HG02798 (cell line): ENCODE measurements around the gene EBF3.

Experiments used
- ATAC-seq: cut with Tn5 transposase; IDR thresholded peaks from one replicate; pipeline ENCODE4 v1.9.1; 2021; ENCODE audit warnings: mild to moderate bottlenecking; ENCODE audit not compliant: unreplicated experiment, poor library complexity

The EBF3 gene

GRCh38 chr10:129961157-129961701, 2.8 kb downstream of the EBF3 start:
- ATAC-seq: no peak

- ATAC-seq: no peak
These were observed 3.5 kb downstream of the EBF3 start for GRCh38 chr10:129960481-129961156.

GRCh38 chr10:129959544-129960480, 4.3 kb downstream of the EBF3 start:
- ATAC-seq: no peak

- no peak for ATAC-seq
These were observed 5.2 kb downstream of the EBF3 start for GRCh38 chr10:129958629-129959543.

- ATAC-seq: no peak
These were observed 5.9 kb downstream of the EBF3 start for GRCh38 chr10:129958148-129958628.

- no peak for ATAC-seq
These were observed 7.0 kb downstream of the EBF3 start for GRCh38 chr10:129956876-129957673.

- ATAC-seq: no peak
These were observed 7.8 kb downstream of the EBF3 start for GRCh38 chr10:129956286-129956670.

GRCh38 chr10:129955601-129956285, 8.3 kb downstream of the EBF3 start:
- ATAC-seq: no peak

GRCh38 chr10:129954492-129955315, 9.4 kb downstream of the EBF3 start:
- no peak for ATAC-seq

- no peak for ATAC-seq
These were observed 10.7 kb downstream of the EBF3 start for GRCh38 chr10:129953119-129954051.

- ATAC-seq: no peak
These were observed 11.5 kb downstream of the EBF3 start for GRCh38 chr10:129952378-129953118.

- no peak for ATAC-seq
These were observed 12.2 kb downstream of the EBF3 start for GRCh38 chr10:129951970-129952265.

GRCh38 chr10:129951101-129951969, 12.7 kb downstream of the EBF3 start:
- no peak for ATAC-seq

GRCh38 chr10:129950676-129951075, 13.4 kb downstream of the EBF3 start:
- no peak for ATAC-seq

- ATAC-seq: no peak
These were observed 14.2 kb downstream of the EBF3 start for GRCh38 chr10:129949891-129950291.
